ENCODE results near the gene JUN.

DNA sequence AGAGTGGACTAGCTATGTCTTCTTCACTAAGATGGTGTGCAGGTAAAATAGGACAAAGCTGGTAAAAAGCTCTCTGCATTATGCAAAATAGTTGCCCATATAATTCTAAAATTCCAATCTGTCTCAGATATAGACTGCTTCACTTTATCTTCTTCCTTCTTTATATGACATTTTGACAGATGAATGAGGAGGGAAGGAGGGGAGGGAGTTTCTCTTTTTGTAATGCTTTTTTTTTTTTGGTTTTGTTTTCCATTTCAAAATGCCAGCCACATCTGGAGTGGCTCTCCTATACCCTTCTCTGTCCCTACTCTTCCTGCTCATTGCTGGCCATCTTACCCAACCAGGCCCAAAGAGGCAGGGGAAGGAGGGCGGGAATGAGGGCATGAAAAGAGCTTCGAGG is 24.2 kb upstream of the JUN start:
- TF ChIP-seq, protein P1, sequence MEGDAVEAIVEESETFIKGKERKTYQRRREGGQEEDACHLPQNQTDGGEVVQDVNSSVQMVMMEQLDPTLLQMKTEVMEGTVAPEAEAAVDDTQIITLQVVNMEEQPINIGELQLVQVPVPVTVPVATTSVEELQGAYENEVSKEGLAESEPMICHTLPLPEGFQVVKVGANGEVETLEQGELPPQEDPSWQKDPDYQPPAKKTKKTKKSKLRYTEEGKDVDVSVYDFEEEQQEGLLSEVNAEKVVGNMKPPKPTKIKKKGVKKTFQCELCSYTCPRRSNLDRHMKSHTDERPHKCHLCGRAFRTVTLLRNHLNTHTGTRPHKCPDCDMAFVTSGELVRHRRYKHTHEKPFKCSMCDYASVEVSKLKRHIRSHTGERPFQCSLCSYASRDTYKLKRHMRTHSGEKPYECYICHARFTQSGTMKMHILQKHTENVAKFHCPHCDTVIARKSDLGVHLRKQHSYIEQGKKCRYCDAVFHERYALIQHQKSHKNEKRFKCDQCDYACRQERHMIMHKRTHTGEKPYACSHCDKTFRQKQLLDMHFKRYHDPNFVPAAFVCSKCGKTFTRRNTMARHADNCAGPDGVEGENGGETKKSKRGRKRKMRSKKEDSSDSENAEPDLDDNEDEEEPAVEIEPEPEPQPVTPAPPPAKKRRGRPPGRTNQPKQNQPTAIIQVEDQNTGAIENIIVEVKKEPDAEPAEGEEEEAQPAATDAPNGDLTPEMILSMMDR (conservative IDR thresholded peaks at IDR 0.05): no peak
- TF ChIP-seq EZH2 (IDR thresholded peaks at IDR 0.05; ENCODE audit: low read depth): no peak

Measured in PC-9 (cell line).